ENCODE results near the gene ACOD1. TPM values are rescaled to one million over a fixed set of nuclear protein-coding genes. Genes with fewer than 3 reads are reported as not detected.

Gene ACOD1
- total RNA-seq, 1 experiment from 2014 or later: not detected

DNA sequence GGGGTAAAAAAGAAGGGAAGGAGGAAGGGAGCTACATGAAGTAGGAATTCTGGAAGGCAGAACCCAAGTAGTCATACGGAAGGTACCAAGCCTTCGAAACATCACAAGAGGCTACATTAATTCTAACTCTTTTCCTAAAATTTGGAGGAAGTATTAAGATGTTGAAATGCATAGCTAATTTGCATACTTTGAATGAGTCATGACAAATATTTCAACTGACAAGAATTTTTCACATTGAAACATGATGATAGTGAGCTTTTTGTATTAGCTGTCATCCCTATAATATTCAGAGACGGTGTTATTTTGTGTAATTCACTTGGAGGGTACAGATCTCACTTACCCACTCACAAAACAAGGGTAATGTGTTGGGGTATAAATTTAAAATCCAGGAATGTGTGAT lies 9.1 kb upstream of the ACOD1 start:
- no peak for DNase-seq
- TF ChIP-seq, protein P1, sequence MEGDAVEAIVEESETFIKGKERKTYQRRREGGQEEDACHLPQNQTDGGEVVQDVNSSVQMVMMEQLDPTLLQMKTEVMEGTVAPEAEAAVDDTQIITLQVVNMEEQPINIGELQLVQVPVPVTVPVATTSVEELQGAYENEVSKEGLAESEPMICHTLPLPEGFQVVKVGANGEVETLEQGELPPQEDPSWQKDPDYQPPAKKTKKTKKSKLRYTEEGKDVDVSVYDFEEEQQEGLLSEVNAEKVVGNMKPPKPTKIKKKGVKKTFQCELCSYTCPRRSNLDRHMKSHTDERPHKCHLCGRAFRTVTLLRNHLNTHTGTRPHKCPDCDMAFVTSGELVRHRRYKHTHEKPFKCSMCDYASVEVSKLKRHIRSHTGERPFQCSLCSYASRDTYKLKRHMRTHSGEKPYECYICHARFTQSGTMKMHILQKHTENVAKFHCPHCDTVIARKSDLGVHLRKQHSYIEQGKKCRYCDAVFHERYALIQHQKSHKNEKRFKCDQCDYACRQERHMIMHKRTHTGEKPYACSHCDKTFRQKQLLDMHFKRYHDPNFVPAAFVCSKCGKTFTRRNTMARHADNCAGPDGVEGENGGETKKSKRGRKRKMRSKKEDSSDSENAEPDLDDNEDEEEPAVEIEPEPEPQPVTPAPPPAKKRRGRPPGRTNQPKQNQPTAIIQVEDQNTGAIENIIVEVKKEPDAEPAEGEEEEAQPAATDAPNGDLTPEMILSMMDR (conservative IDR thresholded peaks at IDR 0.05): no peak
- Mint-ChIP-seq H3K4me1 (no peaks in the 10 kb centered on the region), H3K36me3 (ENCODE audit: insufficient read depth in 1 of 3, low read depth in 3 of 3) (no peaks in the 10 kb centered on the region), H3K27me3 (ENCODE audit: low read depth) (no peaks in the 10 kb centered on the region), H3K27ac (no peak overlapping the region), H3K4me3 (no peak overlapping the region), H3K9me3 (no peaks in the 10 kb centered on the region; a peak in 1 of 5 replicates)
- Histone ChIP-seq H3K4ac (ENCODE audit: low read depth, low read length) (no peak overlapping the region), H2AFZ (ENCODE audit: low read length) (no peak overlapping the region), H3K18ac (ENCODE audit: insufficient read length, low read depth, low read length) (no peak overlapping the region), H3K9ac (ENCODE audit: extremely low read depth, insufficient read length, low read length) (no peak overlapping the region), H3K23ac (ENCODE audit: insufficient read length, low read depth, low read length) (no peak overlapping the region), H2BK12ac (ENCODE audit: insufficient read length, low read depth, low read length) (no peak overlapping the region), H2BK5ac (ENCODE audit: insufficient read length, low read length) (no peak overlapping the region), H4K20me1 (ENCODE audit: control insufficient read depth, insufficient read depth, insufficient read length) (no peaks in the 10 kb centered on the region), H3K27ac (ENCODE audit: insufficient read length, low read depth, low read length) (no peak overlapping the region), H4K8ac (replicated peaks; ENCODE audit: insufficient read length, low read depth, low read length) (no peak overlapping the region), H4K91ac (ENCODE audit: insufficient read length, low read depth, low read length) (no peak overlapping the region), H3K79me1 (ENCODE audit: insufficient read depth, low read depth, low read length, poor library complexity, severe bottlenecking) (no peaks in the 10 kb centered on the region), H2BK20ac (ENCODE audit: low read depth, low read length, poor library complexity, severe bottlenecking) (no peak overlapping the region), H3K4me1 (ENCODE audit: insufficient read depth, low read length) (no peaks in the 10 kb centered on the region), H3K4me2 (ENCODE audit: insufficient read depth, insufficient read length, low read length) (no peak overlapping the region), H3K27me3 (ENCODE audit: insufficient read depth, low read length) (no peaks in the 10 kb centered on the region), H3K9me3 (ENCODE audit: control insufficient read depth, low read depth, low read length) (no peaks in the 10 kb centered on the region), H2AK5ac (ENCODE audit: insufficient read length, low read length) (no peak overlapping the region), H2BK15ac (ENCODE audit: low read depth, low read length) (no peak overlapping the region), H2BK120ac (ENCODE audit: low read depth, low read length, poor library complexity, severe bottlenecking) (no peak overlapping the region), H3K23me2 (ENCODE audit: insufficient read length, low read depth, low read length, poor library complexity, severe bottlenecking) (no peaks in the 10 kb centered on the region), H3K56ac (ENCODE audit: insufficient read length, low read depth, low read length) (no peak overlapping the region), H3T11ph (ENCODE audit: low read length) (no peak overlapping the region), H3K14ac (ENCODE audit: insufficient read depth, low read length) (no peak overlapping the region), H4K5ac (ENCODE audit: insufficient read length, low read depth, low read length) (no peak overlapping the region), H3K79me2 (ENCODE audit: insufficient read depth, low read length) (no peaks in the 10 kb centered on the region)
- no CpG with 5 or more reads among the region's 3 CpGs for WGBS (ENCODE audit: extremely low coverage, insufficient read length, low lambda C conversion rate)

Measured in H9 (cell line).